H1 (cell line): Measurements from ENCODE around the gene CBR3. TPM values are rescaled to one million over a fixed set of nuclear protein-coding genes. Genes with fewer than 3 reads are reported as not detected.
A peak's percentile ranks its signal among the peaks of the same experiment; 100 is the strongest.

Experiments
- CTCF ChIA-PET: fragments of 300-600 bp; sonication (Branson Sonifier 250); formaldehyde crosslinking; loops from one replicate; lab custom pipeline; 2021; ENCODE audit not compliant: partially characterized antibody; lab: Charles Lee
- POLR2A ChIA-PET: fragments of 300-600 bp; sonication (Branson Sonifier 250); formaldehyde crosslinking; loops from one replicate; lab custom pipeline; 2021; ENCODE audit warnings: inconsistent platforms; ENCODE audit not compliant: partially characterized antibody; lab: Charles Lee
- DNase-seq, 2 experiments: peaks; one replicate each; pipeline versions ENCODE4 v3.0.0 to v3.0.0-alpha.2; 2010 to 2022; ENCODE audit warnings: low spot score in 2 of 2, low read depth in 1 of 2, mixed read lengths in 1 of 2
- FAIRE-seq: peaks from 2 replicates; lab custom pipeline; 2011; peaks lifted over from hg19 to GRCh38; lab: Jason Lieb, UNC
- H2AFZ ChIP-seq: 2 replicates; pipeline ENCODE4 v1.8.1; 2012; ENCODE audit warnings: low read length, inconsistent platforms
- H2AK5ac ChIP-seq: 2 replicates; pipeline ENCODE4 v1.6.1; 2013; ENCODE audit warnings: low read depth, low read length
- H2BK120ac ChIP-seq: replicated peaks from 2 replicates; pipeline ENCODE3; 2013; ENCODE audit warnings: low read depth, low read length, inconsistent platforms
- H2BK12ac ChIP-seq: 2 replicates; pipeline ENCODE4 v1.6.1; 2013; ENCODE audit warnings: low read depth, low read length
- H2BK15ac ChIP-seq: 2 replicates; pipeline ENCODE4 v1.6.1; 2013; ENCODE audit warnings: low read length
- H2BK20ac ChIP-seq: 2 replicates; pipeline ENCODE4 v1.6.1; 2013; ENCODE audit warnings: low read length
- H2BK5ac ChIP-seq: 2 replicates; pipeline ENCODE4 v1.6.1; 2013; ENCODE audit warnings: low read depth, low read length
- H3K14ac ChIP-seq: 2 replicates; pipeline ENCODE4 v1.6.1; 2013; ENCODE audit warnings: inconsistent platforms; ENCODE audit not compliant: insufficient read length
- H3K18ac ChIP-seq: 2 replicates; pipeline ENCODE4 v1.6.1; 2013; ENCODE audit warnings: low read length; ENCODE audit errors: extremely low read depth
- H3K23ac ChIP-seq: 2 replicates; pipeline ENCODE4 v1.6.1; 2013; ENCODE audit warnings: inconsistent platforms; ENCODE audit not compliant: insufficient read length
- H3K23me2 ChIP-seq: 2 replicates; pipeline ENCODE4 v1.6.1; 2013; ENCODE audit warnings: low read depth, low read length
- H3K27ac ChIP-seq: 2 replicates; pipeline ENCODE4 v1.6.1; 2011; ENCODE audit warnings: low read depth, low read length, inconsistent platforms
- H3K27me3 ChIP-seq, 4 experiments: replicated peaks in 1 of 4; 1 replicate in 1 of 4; 2 replicates in 3 of 4; pipeline versions ENCODE4 v1.6.1 to v1.8.1; 2011 to 2013; ENCODE audit warnings: low read length in 3 of 4, mild to moderate bottlenecking in 3 of 4, inconsistent platforms in 2 of 4, mixed read lengths in 2 of 4, moderate library complexity in 1 of 4; ENCODE audit not compliant: control insufficient read depth in 3 of 4, insufficient read depth in 3 of 4; ENCODE audit errors: extremely low read depth in 1 of 4
- H3K36me3 ChIP-seq, 4 experiments: 2 replicates each; pipeline versions ENCODE4 v1.6.1 to v1.8.1; 2011 to 2013; ENCODE audit warnings: mild to moderate bottlenecking in 4 of 4, low read length in 3 of 4, moderate library complexity in 2 of 4, control low read depth in 1 of 4, inconsistent platforms in 1 of 4; ENCODE audit not compliant: insufficient read depth in 4 of 4, control insufficient read depth in 2 of 4
- H3K4ac ChIP-seq: replicated peaks from 2 replicates; pipeline ENCODE3; 2013; ENCODE audit warnings: low read length, low read depth, mixed read lengths, inconsistent platforms; ENCODE audit not compliant: insufficient read length
- H3K4me1 ChIP-seq, 4 experiments: replicated peaks in 1 of 4; 1 replicate in 1 of 4; 2 replicates in 3 of 4; pipeline versions ENCODE4 v1.6.1 to v1.8.1; 2011 to 2013; ENCODE audit warnings: low read length in 3 of 4, inconsistent platforms in 2 of 4, mixed read lengths in 1 of 4; ENCODE audit not compliant: insufficient read depth in 4 of 4, control insufficient read depth in 3 of 4
- H3K4me2 ChIP-seq, 2 experiments: 2 replicates each; pipeline versions ENCODE4 v1.6.1 to v1.8.1; 2011 to 2013; ENCODE audit warnings: low read depth in 2 of 2, low read length in 2 of 2, control low read depth in 1 of 2, inconsistent platforms in 1 of 2, mild to moderate bottlenecking in 1 of 2; ENCODE audit not compliant: insufficient read depth in 1 of 2
- H3K4me3 ChIP-seq, 4 experiments: fragments of 200-600, 300-600 bp in 1 of 4; sonication (generic), shearing (Covaris generic), sonication (Bioruptor Twin) in 1 of 4; 2 replicates each; pipeline versions ENCODE4 v1.5.1 to v1.8.1; 2011 to 2016; ENCODE audit warnings: low read length in 4 of 4, low read depth in 3 of 4, control low read depth in 2 of 4, inconsistent platforms in 2 of 4, mild to moderate bottlenecking in 2 of 4, mixed read lengths in 1 of 4, moderate library complexity in 1 of 4; ENCODE audit not compliant: insufficient read depth in 2 of 4; ENCODE audit errors: extremely low read depth in 1 of 4
- H3K56ac ChIP-seq: replicated peaks from 2 replicates; pipeline ENCODE3; 2013; ENCODE audit warnings: low read depth, mild to moderate bottlenecking, mixed read lengths, low read length, inconsistent platforms; ENCODE audit not compliant: insufficient read length
- H3K79me1 ChIP-seq: 2 replicates; pipeline ENCODE4 v1.6.1; 2013; ENCODE audit warnings: low read depth, low read length, control low read depth
- H3K79me2 ChIP-seq, 2 experiments: 2 replicates each; pipeline versions ENCODE4 v1.6.1 to v1.8.1; 2012 to 2013; ENCODE audit warnings: low read length in 2 of 2, mild to moderate bottlenecking in 2 of 2, inconsistent platforms in 1 of 2; ENCODE audit not compliant: insufficient read depth in 2 of 2, control insufficient read depth in 1 of 2
- H3K9ac ChIP-seq, 4 experiments: replicated peaks in 1 of 4; 1 replicate in 1 of 4; 2 replicates in 3 of 4; pipeline versions ENCODE4 v1.6.1 to v1.8.1; 2011 to 2013; ENCODE audit warnings: low read depth in 3 of 4, low read length in 3 of 4, control low read depth in 2 of 4, mild to moderate bottlenecking in 2 of 4, moderate library complexity in 2 of 4, inconsistent platforms in 1 of 4; ENCODE audit errors: extremely low read depth in 1 of 4
- H3K9me3 ChIP-seq, 2 experiments: 2 replicates each; pipeline versions ENCODE4 v1.6.1 to v1.8.1; 2012 to 2013; ENCODE audit warnings: mild to moderate bottlenecking in 2 of 2, moderate library complexity in 2 of 2, control low read depth in 1 of 2, inconsistent platforms in 1 of 2, low read depth in 1 of 2, low read length in 1 of 2, mixed read lengths in 1 of 2; ENCODE audit not compliant: insufficient read depth in 2 of 2
- H4K20me1 ChIP-seq, 2 experiments: replicated peaks in 1 of 2; 2 replicates each; pipeline versions ENCODE3 to v1.8.1; 2011 to 2013; ENCODE audit warnings: inconsistent platforms in 2 of 2, low read length in 2 of 2, mild to moderate bottlenecking in 1 of 2; ENCODE audit not compliant: insufficient read depth in 2 of 2, control insufficient read depth in 1 of 2
- H4K5ac ChIP-seq: 2 replicates; pipeline ENCODE4 v1.6.1; 2013; ENCODE audit warnings: low read length, low read depth, mixed read lengths, inconsistent platforms; ENCODE audit not compliant: insufficient read length
- H4K8ac ChIP-seq: 2 replicates; pipeline ENCODE4 v1.8.0; 2013; ENCODE audit warnings: mild to moderate bottlenecking, moderate library complexity, low read length, inconsistent platforms; ENCODE audit not compliant: insufficient read depth; ENCODE audit errors: extremely low read depth
- H4K91ac ChIP-seq: replicated peaks from 2 replicates; pipeline ENCODE3; 2013; ENCODE audit warnings: low read length, mixed read lengths, inconsistent platforms; ENCODE audit not compliant: insufficient read length
- CREB1 ChIP-seq: IDR thresholded peaks from 2 replicates; pipeline ENCODE4 v1.6.1; 2012; ENCODE audit warnings: inconsistent platforms
- GABPA ChIP-seq: IDR thresholded peaks from 2 replicates; pipeline ENCODE4 v1.6.1; 2011; ENCODE audit warnings: mild to moderate bottlenecking, low read length, moderate library complexity, borderline replicate concordance; ENCODE audit not compliant: insufficient read depth
- NANOG ChIP-seq: IDR thresholded peaks from 2 replicates; pipeline ENCODE4 v1.6.1; 2011; ENCODE audit warnings: low read length, low read depth, mild to moderate bottlenecking, inconsistent platforms; ENCODE audit not compliant: insufficient read depth, poor library complexity, severe bottlenecking
- TAF1 ChIP-seq: IDR thresholded peaks from 2 replicates; pipeline ENCODE4 v1.6.1; 2011; ENCODE audit warnings: mild to moderate bottlenecking, low read depth, low read length
- WGBS, 2 experiments: shearing (Covaris generic) in 1 of 2; methylation state at CpG; one replicate each; pipeline versions ENCODE4 v1.1.6 to v1.1.7; 2013 to 2015; ENCODE audit warnings: low lambda C conversion rate in 2 of 2, mixed read lengths in 2 of 2, inconsistent platforms in 1 of 2, low coverage in 1 of 2, missing lambda C conversion rate in 1 of 2; ENCODE audit not compliant: insufficient replicate concordance in 2 of 2, insufficient coverage in 1 of 2, insufficient read length in 1 of 2; ENCODE audit errors: extremely low coverage in 1 of 2, missing lambda C conversion rate in 1 of 2; 5-methylcytosine and 5-hydroxymethylcytosine counted together
- polyA plus RNA-seq, 7 experiments: library from polyadenylated mRNA; depleted of rRNA in 3 of 7; stranded (reverse) in 5 of 7; unstranded in 2 of 7; fragments of >200 nt in 5 of 7; fragments of 200-250 nt in 2 of 7; gene quantifications; 1 replicate in 5 of 7; 2 replicates in 1 of 7; 4 replicates in 1 of 7; pipeline versions ENCODE4 v1.2.1 to v1.2.3, GENCODE V29; 2011 to 2013; ENCODE audit warnings: missing spikeins in 2 of 7, mixed read lengths in 2 of 7
- total RNA-seq: library from RNA; stranded (reverse); fragmentation: NEBNext Ultra II Directional; extraction: Animal tissue kit (Norgen Biotek cat#: 25700); gene quantifications from 2 replicates; pipeline ENCODE4 v1.2.1, GENCODE V29; 2021

The CBR3 gene
- total and polyA plus RNA-seq, 2 of the 8 experiments (the other 6 are each of a cell fraction or from before 2014, with no cell fraction given) = 1.2 to 4.3 TPM

DNA sequence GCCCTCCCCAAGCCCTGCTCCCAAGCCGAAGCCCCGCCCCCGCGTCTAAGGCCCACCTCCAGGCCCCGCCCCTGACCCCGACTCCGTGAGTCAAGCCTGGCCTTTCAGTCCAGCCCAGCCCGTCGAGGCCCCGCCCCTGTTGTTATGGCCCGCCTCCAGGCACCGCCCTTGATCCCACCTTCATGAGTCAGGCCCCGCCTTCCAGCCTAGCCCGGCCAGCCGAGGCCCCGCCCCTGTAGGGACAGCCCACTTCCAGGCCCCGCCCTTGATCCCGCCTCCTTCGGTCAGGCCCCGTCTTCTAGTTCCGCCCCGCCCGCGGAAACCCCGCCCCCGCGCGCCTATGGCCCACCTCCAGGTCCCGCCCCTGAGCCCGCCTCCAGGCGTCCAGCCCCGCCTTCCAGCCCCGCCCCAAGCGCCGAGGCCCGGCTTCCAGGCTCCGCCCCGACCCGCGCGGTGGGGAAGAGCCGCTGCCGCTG lies 21.5 kb downstream of the CBR3 start:
- H3K79me2 ChIP-seq = no peaks in the 10 kb centered on the region
- no peak overlapping the region for H2BK12ac ChIP-seq
- H3K4me1 ChIP-seq = peaks cover 0 to 5% (median 2%) of the 10 kb centered on the region in 4 experiments; a peak in 5 of 7 replicates
- no peak overlapping the region for H2BK15ac ChIP-seq
- peak overlapping the region; percentile 72 to 99; a peak in 3 of 4 replicates for H3K4me2 ChIP-seq
- H4K5ac ChIP-seq = no peak overlapping the region
- H3K18ac ChIP-seq = no peak overlapping the region
- peaks cover 7% of the 10 kb centered on the region for H3K23me2 ChIP-seq
- no peak overlapping the region for H3K23ac ChIP-seq
- H3K56ac ChIP-seq = no peak overlapping the region
- 3% methylated on average over 13 of the region's 43 CpGs; no CpG with 5 or more reads in 1 of the 2 experiments for WGBS, 2 experiments
- H2AFZ ChIP-seq = no peak overlapping the region
- no peak overlapping the region for H3K14ac ChIP-seq
- no peak overlapping the region for H2BK20ac ChIP-seq
- peaks cover 0 to 4% of the 10 kb centered on the region in 2 experiments for H4K20me1 ChIP-seq
- ChIA-PET POLR2A (interaction anchor here (0.6 to 1.7 kb wide), 7 partner anchors 8 to 1381 kb away, joined by 3 to 4 read pairs (median 3); partner anchors contain the start of gene MORC3), CTCF (interaction anchor here (1.4 to 7.6 kb wide), 6 partner anchors 8 to 176 kb away, joined by 3 to 107 read pairs (median 5); no protein-coding TSS in a partner anchor)
- FAIRE-seq (no peak), DNase-seq (peak; percentile 99 to 100)
- H3K4me3 ChIP-seq = peak overlapping the region; percentile 72 to 91 (median 75)
- TF ChIP-seq CREB1 (0 out of 2 replicates have a peak, but pooled peaks have one; percentile 9), TAF1 (0 out of 2 replicates have a peak, but pooled peaks have one; percentile 9), NANOG (no peak), GABPA (no peak)
- no peak overlapping the region for H3K4ac ChIP-seq
- no peaks in the 10 kb centered on the region for H3K9me3 ChIP-seq
- no peaks in the 10 kb centered on the region for H3K36me3 ChIP-seq
- no peak overlapping the region for H4K91ac ChIP-seq
- H3K27ac ChIP-seq = no peak overlapping the region
- H3K79me1 ChIP-seq = no peaks in the 10 kb centered on the region
- H2BK5ac ChIP-seq = no peak overlapping the region
- no peak overlapping the region for H2AK5ac ChIP-seq
- H2BK120ac ChIP-seq = no peak overlapping the region
- peaks cover 5 to 21% (median 12%) of the 10 kb centered on the region in 4 experiments; a peak in 6 of 7 replicates for H3K27me3 ChIP-seq
- no peak overlapping the region for H4K8ac ChIP-seq
- peak overlapping the region in 2 of 4 experiments; percentile 42 to 53; a peak in 2 of 7 replicates for H3K9ac ChIP-seq
